ENCODE data around the gene KLHL29.

GRCh38 chr2:23604731-23605130 lies 219.8 kb downstream of the KLHL29 start:
- TF ChIP-seq CTCF (IDR thresholded peaks at IDR 0.05; ENCODE audit: low read depth, low read length, missing input control) (no peak), RAD21 (IDR thresholded peaks at IDR 0.05) (no peak), MAX (IDR thresholded peaks at IDR 0.05) (no peak), REST (IDR thresholded peaks at IDR 0.05) (no peak), TAF1 (conservative IDR thresholded peaks at IDR 0.05) (no peak), ATF3 (IDR thresholded peaks at IDR 0.05) (no peak), JUND (IDR thresholded peaks at IDR 0.05) (no peak), NR2F2 (IDR thresholded peaks at IDR 0.05) (no peak), EGR1 (IDR thresholded peaks at IDR 0.05; ENCODE audit: low read depth in 2 of 2) (no peak), FOXA1 (IDR thresholded peaks at IDR 0.05) (no peak)

Data from liver (tissue), 3 donors.